Peyer's patch (tissue), 4 donors: ENCODE measurements around the gene SDF4.

Experiments used
- POLR2A ChIP-seq, 2 donors: fragments of 450-650 bp; IDR thresholded peaks; one replicate each; pipeline ENCODE4 v1.5.1; 2017; ENCODE audit warnings: antibody characterized with exemption in 2 of 2, mild to moderate bottlenecking in 2 of 2, moderate library complexity in 2 of 2
- TF ChIP-seq, protein P1 (sequence below), 6 experiments: fragments of 450-650 bp in 4 of 6; fragments of 200-600 bp in 2 of 6; sonication (generic) in 1 of 6; IDR thresholded peaks; one replicate each; pipeline ENCODE4 v1.5.1; 2017 to 2019; ENCODE audit warnings: antibody characterized with exemption in 6 of 6, mild to moderate bottlenecking in 3 of 6, moderate library complexity in 1 of 6

DNA sequence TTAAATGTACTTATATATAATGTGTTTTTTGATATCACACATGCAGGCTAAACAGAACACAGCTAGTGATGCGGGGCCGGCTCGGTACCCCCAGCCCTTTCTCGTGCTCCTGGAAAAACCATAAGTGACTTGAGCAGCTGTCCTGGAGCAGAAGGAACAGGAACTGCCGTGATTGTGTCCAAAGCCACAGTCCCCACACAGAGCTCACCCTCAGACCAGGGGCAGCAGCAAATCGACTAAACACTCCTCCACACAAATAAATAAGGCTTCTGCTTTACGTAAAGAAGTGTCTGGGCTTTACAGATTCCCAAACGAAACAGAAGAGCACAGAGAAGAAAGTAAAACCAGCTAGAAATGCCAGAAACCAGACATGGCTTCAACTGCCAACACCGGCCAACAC, 32.2 kb upstream of the SDF4 start:
- no peak for TF ChIP-seq POLR2A (IDR thresholded peaks at IDR 0.05)
- TF ChIP-seq, protein P1, sequence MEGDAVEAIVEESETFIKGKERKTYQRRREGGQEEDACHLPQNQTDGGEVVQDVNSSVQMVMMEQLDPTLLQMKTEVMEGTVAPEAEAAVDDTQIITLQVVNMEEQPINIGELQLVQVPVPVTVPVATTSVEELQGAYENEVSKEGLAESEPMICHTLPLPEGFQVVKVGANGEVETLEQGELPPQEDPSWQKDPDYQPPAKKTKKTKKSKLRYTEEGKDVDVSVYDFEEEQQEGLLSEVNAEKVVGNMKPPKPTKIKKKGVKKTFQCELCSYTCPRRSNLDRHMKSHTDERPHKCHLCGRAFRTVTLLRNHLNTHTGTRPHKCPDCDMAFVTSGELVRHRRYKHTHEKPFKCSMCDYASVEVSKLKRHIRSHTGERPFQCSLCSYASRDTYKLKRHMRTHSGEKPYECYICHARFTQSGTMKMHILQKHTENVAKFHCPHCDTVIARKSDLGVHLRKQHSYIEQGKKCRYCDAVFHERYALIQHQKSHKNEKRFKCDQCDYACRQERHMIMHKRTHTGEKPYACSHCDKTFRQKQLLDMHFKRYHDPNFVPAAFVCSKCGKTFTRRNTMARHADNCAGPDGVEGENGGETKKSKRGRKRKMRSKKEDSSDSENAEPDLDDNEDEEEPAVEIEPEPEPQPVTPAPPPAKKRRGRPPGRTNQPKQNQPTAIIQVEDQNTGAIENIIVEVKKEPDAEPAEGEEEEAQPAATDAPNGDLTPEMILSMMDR (IDR thresholded peaks at IDR 0.05), result no peak
